Measurements from ENCODE around the gene CXCL10.

The CXCL10 gene

DNA sequence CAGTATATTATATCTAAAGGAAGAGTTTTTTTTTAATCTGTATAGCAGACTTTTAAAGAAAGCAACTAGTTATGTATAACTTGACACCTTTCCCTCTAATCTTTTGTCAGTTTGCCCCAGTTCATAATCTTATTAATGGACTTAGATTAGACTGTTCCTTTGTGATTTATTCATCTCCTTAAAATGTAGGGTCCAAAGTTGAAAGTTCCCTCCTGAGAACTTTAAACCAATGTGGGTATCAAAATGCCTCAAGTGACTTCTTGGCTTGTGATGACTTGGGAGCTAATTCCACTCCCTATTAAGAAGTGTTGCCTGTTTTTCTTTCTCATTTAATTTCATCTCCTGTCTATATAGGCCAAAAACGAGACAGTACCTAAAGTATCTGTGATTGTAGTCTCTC is 26.2 kb downstream of the CXCL10 start:
- H3K36me3 ChIP-seq (ENCODE audit: control insufficient read depth, insufficient read depth, low read length) = no peaks in the 10 kb centered on the region
- DNase-seq (ENCODE audit: extremely low read depth, insufficient read length) = no peak
- TF ChIP-seq, protein P1, sequence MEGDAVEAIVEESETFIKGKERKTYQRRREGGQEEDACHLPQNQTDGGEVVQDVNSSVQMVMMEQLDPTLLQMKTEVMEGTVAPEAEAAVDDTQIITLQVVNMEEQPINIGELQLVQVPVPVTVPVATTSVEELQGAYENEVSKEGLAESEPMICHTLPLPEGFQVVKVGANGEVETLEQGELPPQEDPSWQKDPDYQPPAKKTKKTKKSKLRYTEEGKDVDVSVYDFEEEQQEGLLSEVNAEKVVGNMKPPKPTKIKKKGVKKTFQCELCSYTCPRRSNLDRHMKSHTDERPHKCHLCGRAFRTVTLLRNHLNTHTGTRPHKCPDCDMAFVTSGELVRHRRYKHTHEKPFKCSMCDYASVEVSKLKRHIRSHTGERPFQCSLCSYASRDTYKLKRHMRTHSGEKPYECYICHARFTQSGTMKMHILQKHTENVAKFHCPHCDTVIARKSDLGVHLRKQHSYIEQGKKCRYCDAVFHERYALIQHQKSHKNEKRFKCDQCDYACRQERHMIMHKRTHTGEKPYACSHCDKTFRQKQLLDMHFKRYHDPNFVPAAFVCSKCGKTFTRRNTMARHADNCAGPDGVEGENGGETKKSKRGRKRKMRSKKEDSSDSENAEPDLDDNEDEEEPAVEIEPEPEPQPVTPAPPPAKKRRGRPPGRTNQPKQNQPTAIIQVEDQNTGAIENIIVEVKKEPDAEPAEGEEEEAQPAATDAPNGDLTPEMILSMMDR (IDR thresholded peaks at IDR 0.05; ENCODE audit: insufficient read depth, low read length, poor library complexity, severe bottlenecking) = no peak
- no peaks in the 10 kb centered on the region; the same call in 1 of the 2 replicates for H3K27me3 ChIP-seq (replicated peaks; ENCODE audit: control insufficient read depth, insufficient read depth, low read length)
- no peak overlapping the region for H3K4me3 ChIP-seq (replicated peaks; ENCODE audit: low read depth, low read length)

DNA sequence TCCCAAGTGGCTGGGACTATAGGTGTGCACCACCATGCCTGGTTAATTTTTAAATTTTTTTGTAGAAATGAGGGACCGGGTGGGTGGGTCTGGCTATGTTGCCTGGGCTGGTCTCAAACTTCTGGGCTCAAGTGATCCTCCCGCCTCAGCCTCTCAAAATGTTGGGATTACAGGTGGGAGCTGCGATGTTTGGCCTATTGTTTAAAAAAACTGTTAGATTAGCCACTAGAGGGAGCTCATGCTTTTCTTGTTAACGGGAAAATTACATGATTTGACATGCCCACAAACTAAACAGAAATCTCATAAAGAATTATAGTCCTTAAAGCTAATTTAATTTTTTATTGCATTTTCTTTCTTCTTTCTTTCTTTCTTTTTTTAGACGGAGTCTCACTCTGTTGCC is 27.6 kb downstream of the CXCL10 start:
- no peaks in the 10 kb centered on the region; the same call in 1 of the 2 replicates for H3K27me3 ChIP-seq (replicated peaks; ENCODE audit: control insufficient read depth, insufficient read depth, low read length)
- no peaks in the 10 kb centered on the region for H3K36me3 ChIP-seq (ENCODE audit: control insufficient read depth, insufficient read depth, low read length)
- DNase-seq (ENCODE audit: extremely low read depth, insufficient read length) = no peak
- TF ChIP-seq, protein P1 (IDR thresholded peaks at IDR 0.05; ENCODE audit: insufficient read depth, low read length, poor library complexity, severe bottlenecking) = peak; percentile 44
- no peak overlapping the region for H3K4me3 ChIP-seq (replicated peaks; ENCODE audit: low read depth, low read length)

DNA sequence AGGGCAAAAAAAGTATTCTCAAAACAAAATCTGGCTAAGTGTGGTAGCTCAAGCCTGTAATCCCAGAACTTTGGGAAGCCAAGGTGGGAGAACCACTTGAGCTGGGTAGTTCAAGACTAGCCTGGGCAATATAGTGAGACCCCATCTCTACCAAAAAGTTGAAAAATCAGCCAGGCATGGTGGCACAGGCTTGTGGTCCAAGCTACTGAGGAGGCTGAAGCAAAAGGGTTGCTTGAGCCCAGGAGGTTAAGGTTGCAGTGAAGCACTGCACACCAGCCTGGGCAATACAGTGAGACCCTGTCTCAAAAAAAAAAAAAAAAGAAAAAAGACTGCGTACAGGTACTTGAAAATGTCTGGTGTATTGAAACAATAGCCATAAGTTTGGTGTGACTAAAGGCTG is 30.8 kb downstream of the CXCL10 start:
- no peak for DNase-seq (ENCODE audit: extremely low read depth, insufficient read length)
- Histone ChIP-seq H3K36me3 (ENCODE audit: control insufficient read depth, insufficient read depth, low read length) (no peaks in the 10 kb centered on the region), H3K27me3 (replicated peaks; ENCODE audit: control insufficient read depth, insufficient read depth, low read length) (no peaks in the 10 kb centered on the region; the same call in 1 of the 2 replicates), H3K4me3 (replicated peaks; ENCODE audit: low read depth, low read length) (no peak overlapping the region)
- TF ChIP-seq, protein P1 (IDR thresholded peaks at IDR 0.05; ENCODE audit: insufficient read depth, low read length, poor library complexity, severe bottlenecking) = no peak

DNA sequence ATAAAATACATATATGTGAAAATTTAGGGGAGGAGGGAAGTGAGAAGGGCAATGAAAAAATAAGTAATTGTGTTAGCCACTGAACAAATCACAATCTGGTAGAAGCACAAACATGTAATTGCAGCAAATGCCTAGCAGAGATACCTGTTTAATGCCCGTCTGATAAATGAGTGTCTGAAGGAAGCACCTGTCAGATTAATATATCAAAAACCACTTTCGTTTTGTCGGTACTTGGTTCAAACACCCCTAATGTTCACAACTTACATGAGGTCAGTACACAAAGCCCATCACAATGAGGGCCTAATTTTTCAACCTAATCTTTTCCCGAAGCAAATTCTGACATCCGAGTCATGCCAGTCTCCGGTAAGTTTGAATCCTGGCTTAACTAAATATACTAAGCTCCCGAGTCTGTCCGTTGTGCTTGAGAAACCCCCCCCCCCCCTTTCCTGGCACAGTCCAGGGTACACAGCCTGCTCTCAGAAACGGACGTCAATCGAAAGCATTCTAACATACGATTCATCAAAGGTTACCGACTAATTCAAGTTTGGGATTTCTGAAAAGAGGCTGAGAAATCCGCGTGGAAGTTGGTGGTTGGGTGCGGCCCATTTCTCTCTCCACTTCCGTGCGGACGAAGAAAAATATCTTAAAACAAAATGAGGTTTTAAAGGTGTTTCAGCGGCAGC is 33.3 kb downstream of the CXCL10 start:
- TF ChIP-seq, protein P1 (IDR thresholded peaks at IDR 0.05; ENCODE audit: insufficient read depth, low read length, poor library complexity, severe bottlenecking) = no peak
- peak overlapping the region; percentile 97 for H3K4me3 ChIP-seq (replicated peaks; ENCODE audit: low read depth, low read length)
- no peaks in the 10 kb centered on the region; the same call in 1 of the 2 replicates for H3K27me3 ChIP-seq (replicated peaks; ENCODE audit: control insufficient read depth, insufficient read depth, low read length)
- DNase-seq (ENCODE audit: extremely low read depth, insufficient read length) = no peak
- H3K36me3 ChIP-seq (ENCODE audit: control insufficient read depth, insufficient read depth, low read length) = no peaks in the 10 kb centered on the region; the same call in none of the 2 replicates

DNA sequence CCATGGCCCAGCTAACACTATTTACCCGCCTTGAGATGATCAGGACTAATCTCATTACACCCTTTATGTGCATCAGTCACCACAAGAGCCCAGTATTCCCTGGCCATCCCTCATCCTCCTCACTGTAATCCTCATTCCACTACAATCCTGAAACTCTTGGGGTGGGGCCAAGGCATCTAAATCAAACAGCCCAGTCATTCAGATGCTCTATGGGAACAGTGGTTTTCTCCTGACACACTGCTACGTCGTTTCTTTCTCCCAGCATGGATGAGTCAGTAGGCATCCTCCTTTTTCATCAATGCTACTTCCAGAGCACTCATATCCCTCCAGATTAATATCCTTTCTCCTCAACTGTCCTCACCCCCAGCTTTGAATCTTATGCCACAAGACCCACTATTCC is 38.2 kb downstream of the CXCL10 start:
- no peak for DNase-seq (ENCODE audit: extremely low read depth, insufficient read length)
- H3K36me3 ChIP-seq (ENCODE audit: control insufficient read depth, insufficient read depth, low read length) = peaks cover 3% of the 10 kb centered on the region

More for the DNA sequence above, 38.2 kb downstream of the CXCL10 start:
- Histone ChIP-seq H3K4me3 (replicated peaks; ENCODE audit: low read depth, low read length) (no peak overlapping the region), H3K27me3 (replicated peaks; ENCODE audit: control insufficient read depth, insufficient read depth, low read length) (no peaks in the 10 kb centered on the region)
- TF ChIP-seq, protein P1 (IDR thresholded peaks at IDR 0.05; ENCODE audit: insufficient read depth, low read length, poor library complexity, severe bottlenecking) = no peak
